ENCODE results near the gene GNG12. TPM values are rescaled to one million over a fixed set of nuclear protein-coding genes. Genes with fewer than 3 reads are reported as not detected.

The GNG12 gene
- total and polyA plus RNA-seq, 9 of the 15 experiments (the other 6 are each of a cell fraction or from before 2014, with no cell fraction given) = 2.6 to 6.0 (median 4.1) TPM

- TF ChIP-seq SIN3A (IDR thresholded peaks at IDR 0.05; ENCODE audit: borderline replicate concordance in 2 of 2, control insufficient read depth in 1 of 2, low read depth in 2 of 2, low read length in 2 of 2) (peak in 1 of 2 experiments; percentile 5; a peak in 1 of 4 replicates), ATF6 (CRISPR knock-in tag; IDR thresholded peaks at IDR 0.05) (no peak), ZFP30 (CRISPR knock-in tag; IDR thresholded peaks at IDR 0.05; ENCODE audit: borderline replicate concordance) (0 out of 2 replicates have a peak, but pooled peaks have one; percentile 59), GABPB2 (CRISPR knock-in tag; conservative IDR thresholded peaks at IDR 0.05) (no peak), JUND (IDR thresholded peaks at IDR 0.05; ENCODE audit: borderline replicate concordance, low read depth, low read length) (0 out of 2 replicates have a peak, but pooled peaks have one; percentile 11), JUND (tag; IDR thresholded peaks at IDR 0.05; ENCODE audit: borderline replicate concordance, low read depth, low read length) (no peak; the same call in 2 of the 3 replicates), NR1H2 (CRISPR knock-in tag; IDR thresholded peaks at IDR 0.05) (no peak), TEAD2 (tag; IDR thresholded peaks at IDR 0.05) (no peak), DPF2 (IDR thresholded peaks at IDR 0.05) (peak; percentile 60; the same call in 1 of the 2 replicates), EP400 (IDR thresholded peaks at IDR 0.05) (no peak), SMARCA4 (IDR thresholded peaks at IDR 0.05) (0 out of 2 replicates have a peak, but pooled peaks have one; percentile 39), MAFK (IDR thresholded peaks at IDR 0.05; ENCODE audit: low read length) (no peak), CXXC5 (CRISPR knock-in tag; IDR thresholded peaks at IDR 0.05) (no peak), MEIS2 (IDR thresholded peaks at IDR 0.05; ENCODE audit: partially characterized antibody) (no peak), CTBP1 (IDR thresholded peaks at IDR 0.05; ENCODE audit: borderline replicate concordance) (peak; percentile 43; the same call in 1 of the 2 replicates), BCLAF1 (IDR thresholded peaks at IDR 0.05; ENCODE audit: borderline replicate concordance in 1 of 2, control insufficient read depth in 1 of 2, low read depth in 2 of 2, low read length in 1 of 2) (0 out of 4 replicates have a peak, but pooled peaks of 1 of the 2 experiments have one; percentile 13), ATF4 (CRISPR knock-in tag; IDR thresholded peaks at IDR 0.05) (no peak), CTCFL (IDR thresholded peaks at IDR 0.05; ENCODE audit: borderline replicate concordance, insufficient read depth, low read depth, low read length, poor library complexity, severe bottlenecking) (no peak), LARP7 (IDR thresholded peaks at IDR 0.05) (no peak)
Observed at GRCh38 chr1:67689267-67690017, 143.8 kb downstream of the GNG12 start (continued).

All from K562 (cell line).